ENCODE measurements around the gene RAPGEFL1. TPM values are rescaled to one million over a fixed set of nuclear protein-coding genes. Genes with fewer than 3 reads are reported as not detected.

Gene RAPGEFL1
- 2.2 to 3.0 TPM (median 2.8 TPM) in 5 replicates for total RNA-seq (2022; extraction: Qiagen RNA extraction)

DNA sequence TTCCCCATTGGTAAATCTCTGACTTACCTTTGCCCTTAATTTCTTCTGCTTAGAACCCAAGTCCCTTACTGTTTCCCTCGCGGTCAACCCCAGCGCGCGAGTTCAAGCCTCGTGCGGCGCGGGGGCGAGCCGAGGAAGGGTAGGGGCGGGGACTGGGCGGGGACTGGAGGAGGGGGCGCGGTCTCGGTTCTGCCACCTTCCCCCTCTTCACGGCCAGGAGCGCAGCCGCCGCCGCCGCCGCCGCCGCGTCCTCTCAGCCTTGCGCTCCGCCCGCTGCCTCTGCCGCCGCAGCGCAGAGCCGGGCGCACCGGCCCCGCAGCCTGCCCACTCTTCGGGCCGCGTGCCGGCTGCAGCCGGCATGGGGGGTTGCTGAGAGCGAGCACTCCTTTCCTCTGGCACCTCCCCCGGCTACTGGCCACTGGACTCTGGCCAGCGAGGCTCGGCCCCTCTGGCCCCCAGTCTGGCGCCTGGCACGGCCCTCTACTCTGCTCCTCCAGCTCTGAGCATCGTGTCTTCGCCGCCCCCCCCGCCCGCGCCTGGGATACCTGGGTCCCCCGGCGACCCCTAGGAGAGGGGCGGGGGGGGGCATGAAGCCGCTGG, at the start of gene RAPGEFL1:
RAPGEFL1 (plus strand) TSS at position 196 of the 600 bp plus-strand sequence; CDS start at position 588, 392 bp downstream.

DNA sequence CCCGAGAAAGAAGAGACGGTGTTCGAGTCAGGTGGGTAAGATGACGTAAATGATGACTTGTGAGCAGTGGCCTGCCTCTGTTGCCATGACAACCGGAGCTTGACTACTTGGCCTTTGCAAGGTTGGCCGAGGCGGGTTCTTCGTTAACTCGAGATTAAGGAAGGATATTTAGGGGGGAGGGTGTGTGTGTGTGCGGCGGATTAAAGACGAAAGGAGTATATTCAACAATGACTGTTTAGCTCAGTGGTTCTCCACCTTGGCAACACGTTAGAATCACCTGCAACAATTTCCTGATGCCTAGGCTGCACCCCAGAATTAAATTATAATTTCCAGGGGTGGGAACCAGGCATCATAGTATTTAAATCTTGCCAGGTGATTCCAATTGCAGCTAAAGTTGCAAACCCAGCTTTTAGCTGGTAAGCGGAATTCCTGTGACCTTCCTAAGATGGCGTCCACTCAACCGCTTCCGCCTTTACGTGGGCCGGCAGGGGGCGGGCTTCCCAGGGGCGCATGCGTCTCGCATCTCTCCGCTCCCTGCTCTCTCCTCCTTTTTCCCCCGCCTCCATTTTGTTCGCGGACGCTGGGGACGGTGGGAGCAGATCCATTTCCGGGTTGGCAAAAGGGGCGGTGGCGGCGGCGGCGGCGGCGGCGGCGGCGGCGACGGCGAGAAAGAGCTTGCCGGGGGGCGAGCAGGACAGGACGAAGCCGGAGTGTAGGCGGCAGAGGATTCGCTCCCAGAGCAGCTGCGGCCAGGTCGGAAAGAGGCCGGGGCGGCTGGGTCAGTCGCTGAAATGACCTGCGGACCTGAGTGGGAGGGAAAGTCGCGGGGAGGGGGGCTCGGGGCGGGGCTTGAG, 41.7 kb downstream of the RAPGEFL1 start, which contains the start of gene WIPF2:
WIPF2 (plus strand) TSS at position 565 of the 854 bp plus-strand sequence. CDS start 37,156 bp downstream, outside the sequence.

Other genes starting within 250 kb of the RAPGEFL1 start
- gene ORMDL3, start 249.9 kb upstream of the RAPGEFL1 start, total RNA-seq (2022; extraction: Qiagen RNA extraction) = 33.5 to 42.6 TPM (median 40.8 TPM) in 5 replicates
- gene LRRC3C, start 249.7 kb upstream of the RAPGEFL1 start, total RNA-seq (2022; extraction: Qiagen RNA extraction) = not detected in 5 replicates
- gene GSDMA, start 214.5 kb upstream of the RAPGEFL1 start, total RNA-seq (2022; extraction: Qiagen RNA extraction) = not detected in 5 replicates
- 159 to 170 TPM (median 169 TPM) in 5 replicates for gene PSMD3, start 196.7 kb upstream of the RAPGEFL1 start, total RNA-seq (2022; extraction: Qiagen RNA extraction)
- gene CSF3, start 162.0 kb upstream of the RAPGEFL1 start, total RNA-seq (2022; extraction: Qiagen RNA extraction) = 0.22 to 1.2 TPM (median 0.77 TPM) in 5 replicates
- gene MED24, start 123.1 kb upstream of the RAPGEFL1 start, total RNA-seq (2022; extraction: Qiagen RNA extraction) = 52.9 to 61.8 TPM (median 56.7 TPM) in 5 replicates
- 23.9 to 31.0 TPM (median 29.2 TPM) in 5 replicates for gene THRA, start 114.5 kb upstream of the RAPGEFL1 start, total RNA-seq (2022; extraction: Qiagen RNA extraction)
- gene NR1D1, start 76.9 kb upstream of the RAPGEFL1 start, total RNA-seq (2022; extraction: Qiagen RNA extraction) = 8.6 to 10.5 TPM (median 10.2 TPM) in 5 replicates
- gene MSL1, start 55.5 kb upstream of the RAPGEFL1 start, total RNA-seq (2022; extraction: Qiagen RNA extraction) = 60.6 to 69.1 TPM (median 64.3 TPM) in 5 replicates
- gene CASC3, start 36.9 kb upstream of the RAPGEFL1 start, total RNA-seq (2022; extraction: Qiagen RNA extraction) = 43.0 to 55.6 TPM (median 45.3 TPM) in 5 replicates
- gene WIPF2, start 41.8 kb downstream of the RAPGEFL1 start, total RNA-seq (2022; extraction: Qiagen RNA extraction) = 18.2 to 23.5 TPM (median 21.5 TPM) in 5 replicates
- gene CDC6, start 110.4 kb downstream of the RAPGEFL1 start, total RNA-seq (2022; extraction: Qiagen RNA extraction) = 46.8 to 55.1 TPM (median 50.8 TPM) in 5 replicates
- gene RARA, start 131.7 kb downstream of the RAPGEFL1 start, total RNA-seq (2022; extraction: Qiagen RNA extraction) = 40.3 to 48.3 TPM (median 42.5 TPM) in 5 replicates
- gene GJD3, start 187.3 kb downstream of the RAPGEFL1 start, total RNA-seq (2022; extraction: Qiagen RNA extraction) = 0.80 to 1.4 TPM (median 0.96 TPM) in 5 replicates
- gene TOP2A, start 240.4 kb downstream of the RAPGEFL1 start, total RNA-seq (2022; extraction: Qiagen RNA extraction) = 183 to 274 TPM (median 213 TPM) in 5 replicates